GM19351 (cell line): ENCODE results near the gene PLK3.

Source experiments
- ATAC-seq: cut with Tn5 transposase; IDR thresholded peaks from one replicate; pipeline ENCODE4 v1.9.1; 2021; ENCODE audit warnings: mild to moderate bottlenecking, moderate library complexity; ENCODE audit not compliant: unreplicated experiment

The PLK3 gene

GRCh38 chr1:44849575-44850132 is 49.5 kb downstream of the PLK3 start:
- no peak for ATAC-seq

- no peak for ATAC-seq
Observed at GRCh38 chr1:44851308-44851707, 51.1 kb downstream of the PLK3 start.

- ATAC-seq: no peak
Observed at GRCh38 chr1:44853201-44853600, 53.0 kb downstream of the PLK3 start.

GRCh38 chr1:44854970-44855369 is 54.8 kb downstream of the PLK3 start:
- no peak for ATAC-seq
